SIG-M5 treated with dmso at 0.1 percent for 504 hours (cell line): ENCODE measurements around the gene HELLS.
"Not testable (repeated sequence)": the region's sequence is repeated elsewhere in the genome, so short reads cannot be mapped to it uniquely, and the experiment has no call there.

Experiments
- DNase-seq: peaks from one replicate; lab custom pipeline; 2025; ENCODE audit not compliant: unreplicated experiment; lab: John Stamatoyannopoulos, UW

The HELLS gene

DNA sequence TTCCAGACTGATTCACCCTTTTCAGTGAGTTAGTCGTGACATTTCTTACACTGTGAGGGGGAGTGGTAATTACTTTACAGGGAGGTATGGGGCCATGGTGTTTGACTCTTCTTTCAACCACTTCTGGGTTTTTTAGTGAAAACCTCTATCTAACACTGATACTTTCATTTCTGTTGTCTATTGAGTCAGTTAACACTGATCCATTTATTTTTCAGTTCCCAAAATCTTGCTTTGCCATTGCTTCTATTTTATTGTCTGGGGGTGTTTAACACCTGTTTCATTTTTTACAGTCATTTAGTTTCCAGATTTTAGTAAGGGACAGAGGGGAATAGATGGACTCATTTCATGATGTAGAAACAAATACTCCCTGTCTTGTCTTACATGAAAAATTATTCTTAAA lies 61.5 kb downstream of the HELLS start:
- DNase-seq: no peak

DNA sequence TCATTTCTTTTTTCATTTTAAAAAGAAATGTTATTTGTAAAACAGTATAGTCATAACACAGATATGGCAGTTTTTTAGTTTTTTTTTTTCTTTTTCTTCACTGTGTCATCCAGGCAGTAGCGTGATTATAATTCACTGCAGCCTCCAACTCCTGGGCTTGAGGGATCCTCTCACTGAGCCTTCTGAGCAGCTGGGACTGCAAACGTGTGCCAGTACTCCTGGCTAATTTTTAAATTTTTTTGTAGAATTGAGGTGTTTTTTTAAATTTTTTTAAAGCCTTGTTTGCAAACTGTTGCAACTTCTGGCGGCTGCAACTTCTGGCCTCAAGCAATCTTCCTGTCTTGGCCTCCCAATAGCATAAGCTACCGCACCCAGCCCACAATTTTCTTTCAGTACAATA lies 63.0 kb downstream of the HELLS start:
- DNase-seq: no peak

DNA sequence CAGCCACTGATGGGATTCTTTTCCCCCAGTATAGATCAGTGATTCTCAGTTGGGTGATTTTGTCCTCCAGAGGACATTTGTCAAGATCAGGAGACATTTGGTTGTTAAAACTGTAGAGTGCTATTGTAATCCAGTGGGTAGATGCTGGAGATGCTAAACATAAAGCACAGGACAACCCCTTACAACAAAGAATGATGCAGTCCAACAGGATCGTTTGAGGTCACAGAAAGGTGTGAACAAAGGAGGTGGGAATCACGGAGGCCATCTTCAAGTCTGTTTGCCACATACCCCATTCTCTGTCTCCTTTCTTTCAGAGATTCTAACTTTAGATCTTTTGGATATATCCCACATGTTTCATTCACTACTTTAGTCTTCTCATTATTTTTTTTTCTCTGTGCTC lies 69.0 kb downstream of the HELLS start:
- DNase-seq: no peak

DNA sequence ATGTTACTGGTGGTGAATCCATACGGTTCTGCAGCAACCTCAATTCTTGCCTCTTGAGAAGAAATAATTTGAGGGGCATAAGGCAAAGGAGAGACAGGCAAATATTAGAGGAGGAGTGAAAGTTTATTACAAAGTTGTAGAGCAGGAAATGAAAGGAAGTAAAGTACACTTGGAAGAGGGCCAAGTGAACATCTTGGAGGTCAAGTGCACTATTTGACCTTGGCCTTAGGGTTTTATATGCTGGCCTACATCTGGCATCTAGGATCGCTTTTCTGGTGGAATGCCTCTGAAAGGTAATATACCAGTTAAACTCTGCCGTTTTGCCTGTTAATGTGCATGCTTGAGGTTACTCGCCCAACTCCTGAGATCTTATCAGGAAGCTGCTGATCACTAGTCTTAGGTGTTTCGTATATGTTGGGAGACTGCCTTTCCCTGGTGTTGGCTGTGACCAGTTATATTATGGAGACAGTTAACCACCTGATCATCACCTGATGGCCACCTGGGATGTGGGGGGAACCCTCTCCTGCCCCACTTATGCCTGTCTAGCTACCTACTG lies 71.9 kb downstream of the HELLS start:
- no peak for DNase-seq

DNA sequence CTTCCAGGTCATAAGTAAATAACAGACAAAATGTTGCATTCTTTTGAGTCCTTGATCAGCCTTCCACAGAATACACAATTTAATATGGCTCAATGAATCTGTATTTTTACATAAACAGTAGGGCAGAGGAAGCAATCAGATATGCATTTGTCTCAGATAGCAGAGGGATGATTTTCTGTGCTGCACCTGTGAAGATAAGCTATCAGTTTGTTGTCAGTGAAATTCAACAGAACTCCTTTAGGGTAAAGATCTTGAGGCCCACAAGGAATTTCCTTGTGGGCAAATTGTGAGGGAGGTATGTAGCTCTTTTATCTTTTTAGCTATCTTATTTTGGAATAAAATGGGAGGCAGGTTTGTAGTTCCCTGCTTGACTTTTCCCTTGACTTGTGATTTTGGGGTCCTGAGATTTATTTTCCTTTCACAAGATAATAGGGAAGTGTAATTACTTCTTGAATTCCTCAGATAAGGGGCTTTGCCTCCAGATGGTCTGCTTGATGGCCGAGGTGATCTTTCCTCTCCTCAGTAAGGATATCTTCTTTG lies 77.1 kb downstream of the HELLS start:
- no peak for DNase-seq

DNA sequence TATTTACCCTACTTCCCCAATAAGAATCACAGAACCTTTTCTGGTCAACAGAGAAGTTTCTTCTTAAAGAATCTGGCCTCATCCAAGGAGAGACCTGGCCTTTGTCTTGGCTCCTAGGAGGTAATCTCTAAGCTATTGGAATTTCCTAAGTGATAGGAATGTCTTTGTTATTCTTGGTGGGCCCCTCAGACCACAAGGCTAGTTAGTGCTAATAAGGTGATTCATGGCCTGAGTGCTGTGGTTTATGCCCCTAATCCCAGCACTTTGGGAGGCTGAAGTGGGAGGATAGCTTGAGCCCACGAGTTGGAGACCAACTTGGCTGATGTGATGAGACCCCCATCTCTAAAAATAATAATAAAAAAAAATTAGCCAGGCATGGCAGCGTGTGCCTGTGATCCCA lies 78.0 kb downstream of the HELLS start:
- no peak for DNase-seq

DNA sequence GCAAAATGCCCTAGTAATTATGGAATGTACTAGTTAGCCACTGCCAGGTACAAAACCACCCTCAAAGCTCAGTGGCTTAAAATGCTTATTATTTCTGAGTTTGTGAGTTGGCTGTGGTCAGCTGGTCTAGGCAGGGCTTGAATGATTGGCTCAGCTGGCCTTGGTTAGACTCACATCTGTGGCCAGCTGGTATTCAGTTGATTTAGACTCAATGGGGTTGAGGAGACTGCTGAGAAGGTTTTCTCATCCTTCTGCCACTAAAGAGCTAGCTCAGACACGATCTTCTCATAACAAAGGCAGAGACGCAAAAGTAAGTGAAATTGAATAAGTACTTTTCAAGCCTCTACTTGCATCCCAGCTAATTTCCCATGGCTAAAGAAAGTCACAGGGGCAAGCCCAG lies 80.9 kb downstream of the HELLS start:
- no peak for DNase-seq

DNA sequence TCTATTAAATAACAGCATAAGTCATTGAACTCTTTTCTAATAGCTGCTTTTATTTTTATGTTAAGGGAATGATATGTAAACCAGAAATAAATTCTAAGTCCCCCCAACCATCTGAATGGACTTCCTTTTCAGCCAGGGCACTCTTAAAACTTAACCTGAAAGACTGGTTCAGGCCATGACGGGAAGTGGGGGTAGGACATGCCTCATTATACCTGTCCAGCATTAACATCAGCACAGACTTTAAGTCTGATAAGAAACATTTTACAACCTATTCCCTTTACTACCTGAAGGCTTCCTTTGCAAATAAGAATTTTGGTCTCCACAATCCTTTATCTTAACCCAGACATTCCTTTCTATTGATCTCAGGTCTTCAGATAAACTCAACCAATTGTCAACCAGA lies 81.9 kb downstream of the HELLS start:
- DNase-seq: no peak

DNA sequence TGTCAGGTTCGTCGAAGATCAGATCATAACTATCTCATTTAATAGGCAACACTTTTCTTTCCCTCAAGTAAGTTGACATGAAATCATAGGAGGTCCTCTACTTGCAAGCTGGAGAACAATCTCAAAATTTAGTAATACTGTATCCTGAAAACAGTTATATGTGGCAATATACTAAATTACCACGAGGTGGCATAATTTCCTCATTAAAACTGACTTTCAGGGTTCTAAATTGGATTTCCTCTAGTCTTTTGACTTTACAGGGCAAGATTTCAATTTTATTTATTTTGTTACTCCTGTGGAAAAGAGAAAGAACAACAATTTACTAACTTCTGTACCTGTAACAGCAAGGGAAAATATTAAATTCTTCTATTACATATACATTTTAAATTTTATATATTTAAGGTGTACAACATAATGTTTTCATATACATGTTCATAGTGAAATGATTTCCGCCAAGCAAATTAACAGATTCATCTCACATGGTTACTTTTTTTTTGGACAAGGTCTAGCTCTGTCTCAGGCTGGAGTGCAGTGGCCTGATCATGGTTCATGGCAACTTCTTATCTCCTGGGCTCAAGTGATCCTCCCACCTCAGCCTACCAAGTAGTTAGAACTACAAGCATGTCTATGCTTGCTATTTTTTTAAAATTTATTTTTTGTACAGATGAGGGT lies 84.6 kb downstream of the HELLS start:
- peak; percentile 24 for DNase-seq

DNA sequence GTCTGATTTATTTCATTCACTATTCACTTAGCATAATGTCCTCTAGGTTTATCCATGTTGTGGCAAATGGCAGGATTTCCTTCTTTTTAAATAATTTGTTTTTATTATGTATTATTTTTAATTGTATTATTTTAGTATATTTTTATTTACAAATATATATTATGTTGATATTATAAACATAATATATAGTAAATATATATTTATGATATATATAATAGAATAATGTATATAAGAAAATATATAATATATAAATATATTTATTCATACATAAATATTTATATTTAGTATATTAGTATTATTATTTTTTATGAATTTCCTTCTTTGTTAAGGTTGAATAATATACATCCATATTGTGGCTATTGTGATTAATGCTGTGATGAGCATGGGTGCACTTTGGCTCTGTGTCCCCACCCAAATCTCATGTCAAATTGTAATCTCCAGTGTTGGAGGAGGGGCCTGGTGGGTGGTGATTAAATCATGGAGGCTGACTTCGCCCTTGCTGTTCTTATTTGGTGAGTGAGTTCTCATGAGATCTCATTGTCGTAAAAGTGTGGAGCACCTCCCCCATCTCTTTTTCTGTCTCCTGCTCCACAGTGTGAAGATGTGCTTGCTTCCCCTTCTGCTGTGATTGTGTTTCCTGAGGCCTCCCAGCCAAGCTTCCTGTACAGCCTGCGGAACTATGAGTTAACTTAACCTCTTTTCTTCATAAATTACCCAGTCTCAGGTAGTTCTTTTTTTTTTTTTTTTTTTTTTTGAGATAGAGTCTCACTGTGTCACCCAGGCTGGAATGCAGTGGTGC lies 85.7 kb downstream of the HELLS start:
- DNase-seq: no peak

DNA sequence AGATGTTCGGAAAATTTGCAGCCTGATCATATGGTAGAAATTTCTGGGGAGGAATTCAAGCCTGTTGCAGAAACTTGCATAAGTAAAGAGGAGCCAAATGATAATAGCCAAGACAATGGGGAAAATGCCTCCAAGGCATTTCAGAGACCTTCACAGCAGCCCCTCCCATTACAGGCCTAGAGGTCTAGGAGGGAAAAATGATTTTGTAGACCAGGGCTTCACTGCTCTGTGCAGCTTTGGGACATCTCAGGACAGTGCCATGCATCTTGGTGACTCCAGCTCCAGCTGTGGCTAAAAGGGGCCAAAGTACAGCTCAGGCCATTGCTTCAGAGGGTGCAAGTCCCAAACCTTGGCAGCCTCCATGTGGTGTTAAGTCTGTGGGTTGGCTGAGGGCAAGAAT lies 87.4 kb downstream of the HELLS start:
- no peak for DNase-seq

DNA sequence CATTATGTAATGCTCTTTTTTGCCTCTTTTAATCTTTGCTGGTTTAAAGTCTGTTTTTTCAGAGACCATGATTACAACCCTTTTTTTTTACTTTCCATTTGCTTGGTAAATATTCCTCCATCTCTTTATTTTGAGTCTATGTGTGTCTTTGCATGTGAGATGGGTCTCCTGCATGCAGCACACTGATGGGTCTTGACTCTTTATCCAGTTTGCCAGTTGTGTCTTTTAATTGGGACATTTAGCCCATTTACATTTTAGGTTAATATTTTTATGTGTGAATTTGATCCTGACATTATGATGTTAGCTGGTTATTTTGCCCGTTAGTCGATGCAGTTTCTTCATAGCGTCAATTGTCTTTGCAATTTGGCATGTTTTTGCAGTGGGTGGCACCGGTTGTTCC lies 92.5 kb downstream of the HELLS start:
- DNase-seq: not testable (repeated sequence)

DNA sequence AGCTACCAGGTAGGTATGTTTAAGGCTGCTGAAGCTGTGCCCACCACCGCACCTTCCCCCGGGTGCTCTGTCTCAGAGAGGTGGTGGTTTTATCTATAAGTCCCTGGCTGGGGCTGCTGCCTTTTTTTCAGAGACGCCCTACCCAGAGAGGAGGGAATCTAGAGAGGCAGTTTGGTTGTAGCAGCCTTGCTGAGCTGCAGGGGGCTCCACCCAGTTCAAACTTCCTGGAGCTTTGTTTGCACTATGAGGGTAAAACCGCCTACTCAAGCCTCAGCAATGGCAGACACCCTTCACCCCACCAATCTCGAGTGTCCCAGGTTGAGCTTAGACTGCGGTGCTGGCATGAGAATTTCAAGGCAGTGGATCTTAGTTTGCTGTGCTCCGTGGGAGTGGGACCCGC lies 94.3 kb downstream of the HELLS start:
- DNase-seq: no peak

DNA sequence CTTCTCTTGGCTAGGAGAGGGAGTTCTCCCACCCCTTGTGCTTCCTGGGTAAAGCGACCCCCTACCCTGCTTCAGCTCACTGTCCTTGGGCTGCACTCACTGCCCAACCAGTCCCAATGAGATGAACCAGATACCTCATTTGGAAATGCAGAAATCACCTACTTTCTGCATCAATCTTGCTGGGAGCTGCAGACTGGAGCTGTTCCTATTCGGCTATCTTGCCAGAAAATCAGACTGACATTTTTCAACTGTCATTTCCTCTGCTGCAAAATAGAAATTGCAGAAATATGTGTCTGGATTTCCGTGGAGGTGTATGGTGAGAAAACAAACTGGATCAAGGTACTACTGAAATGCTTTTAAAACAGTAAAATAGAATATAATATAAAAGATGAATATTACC lies 95.0 kb downstream of the HELLS start:
- DNase-seq: no peak

DNA sequence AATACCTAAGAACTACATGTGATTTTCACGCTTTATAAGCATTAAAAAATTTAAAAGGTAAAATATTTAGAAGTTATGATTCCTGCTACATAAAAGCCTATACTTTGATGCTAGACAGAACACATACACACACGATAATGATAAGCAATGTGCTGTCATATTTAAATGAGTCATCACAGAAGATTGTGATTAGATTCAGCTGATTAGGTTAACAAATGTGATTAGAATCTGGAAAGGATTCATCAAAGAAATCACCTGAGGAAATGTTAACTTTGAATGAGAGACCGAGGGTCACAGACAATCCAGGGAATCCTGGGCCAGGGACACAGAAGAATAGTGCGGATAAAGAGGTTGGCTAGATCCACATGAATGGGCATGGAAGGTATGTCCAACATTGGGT lies 95.9 kb downstream of the HELLS start:
- no peak for DNase-seq

DNA sequence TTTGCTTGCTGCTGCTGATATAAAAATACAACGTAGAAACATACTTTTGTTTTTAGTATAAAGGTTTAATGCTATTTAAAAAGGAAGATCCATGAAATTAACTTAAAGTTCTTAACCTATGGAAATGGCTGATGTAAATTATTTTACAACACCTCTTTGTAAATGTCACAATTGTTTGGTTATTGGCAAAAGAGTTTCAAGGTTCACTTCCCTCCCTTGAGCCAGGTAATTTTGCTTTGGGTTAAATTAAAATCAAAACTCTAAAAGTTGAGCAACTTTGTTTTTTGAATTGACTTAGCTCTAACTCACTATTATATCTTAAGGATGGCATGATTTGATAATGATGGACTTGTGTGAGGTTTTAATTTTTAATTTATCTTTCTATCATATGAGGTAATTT lies 98.8 kb downstream of the HELLS start:
- DNase-seq: no peak

DNA sequence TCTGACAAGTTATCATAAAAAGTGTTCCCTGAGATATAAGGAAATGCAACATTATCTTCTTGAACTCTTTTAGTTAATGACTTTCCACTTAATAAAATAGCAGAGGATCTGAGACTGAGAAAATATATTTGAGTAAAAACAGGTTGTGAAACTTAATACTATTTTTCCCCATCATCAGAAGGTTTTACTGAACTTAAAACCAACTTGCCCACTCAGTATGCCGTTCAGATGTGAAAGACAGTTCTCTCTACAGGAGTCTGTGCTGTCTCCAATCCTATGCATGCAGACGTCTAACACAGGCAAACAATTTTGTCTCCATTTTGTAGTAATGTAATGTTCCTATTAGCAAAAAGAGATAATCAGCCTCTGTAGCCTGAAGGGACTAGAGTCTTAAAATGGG lies 99.7 kb downstream of the HELLS start:
- DNase-seq: no peak
